B cell (primary cell): ENCODE measurements around the gene SDK1.

Experiments used
- EZH2 ChIP-seq: IDR thresholded peaks from 2 replicates; pipeline ENCODE4 v1.6.1; 2012; ENCODE audit warnings: borderline replicate concordance, low read depth, mild to moderate bottlenecking, moderate library complexity, low read length; ENCODE audit not compliant: insufficient read depth, poor library complexity, severe bottlenecking
- TF ChIP-seq, protein P1 (sequence below): fragments of 200-600 bp; IDR thresholded peaks from one replicate; pipeline ENCODE4 v1.8.0; 2022; ENCODE audit warnings: antibody characterized with exemption, mild to moderate bottlenecking

GRCh38 chr7:4174016-4174415 lies 873.0 kb downstream of the SDK1 start:
- TF ChIP-seq, protein P1, sequence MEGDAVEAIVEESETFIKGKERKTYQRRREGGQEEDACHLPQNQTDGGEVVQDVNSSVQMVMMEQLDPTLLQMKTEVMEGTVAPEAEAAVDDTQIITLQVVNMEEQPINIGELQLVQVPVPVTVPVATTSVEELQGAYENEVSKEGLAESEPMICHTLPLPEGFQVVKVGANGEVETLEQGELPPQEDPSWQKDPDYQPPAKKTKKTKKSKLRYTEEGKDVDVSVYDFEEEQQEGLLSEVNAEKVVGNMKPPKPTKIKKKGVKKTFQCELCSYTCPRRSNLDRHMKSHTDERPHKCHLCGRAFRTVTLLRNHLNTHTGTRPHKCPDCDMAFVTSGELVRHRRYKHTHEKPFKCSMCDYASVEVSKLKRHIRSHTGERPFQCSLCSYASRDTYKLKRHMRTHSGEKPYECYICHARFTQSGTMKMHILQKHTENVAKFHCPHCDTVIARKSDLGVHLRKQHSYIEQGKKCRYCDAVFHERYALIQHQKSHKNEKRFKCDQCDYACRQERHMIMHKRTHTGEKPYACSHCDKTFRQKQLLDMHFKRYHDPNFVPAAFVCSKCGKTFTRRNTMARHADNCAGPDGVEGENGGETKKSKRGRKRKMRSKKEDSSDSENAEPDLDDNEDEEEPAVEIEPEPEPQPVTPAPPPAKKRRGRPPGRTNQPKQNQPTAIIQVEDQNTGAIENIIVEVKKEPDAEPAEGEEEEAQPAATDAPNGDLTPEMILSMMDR, result no peak
- TF ChIP-seq EZH2, result no peak
